CD4-positive, alpha-beta memory T cell (primary cell): Measurements from ENCODE around the gene TMC5. TPM values are rescaled to one million over a fixed set of nuclear protein-coding genes. Genes with fewer than 3 reads are reported as not detected.
A peak's percentile ranks its signal among the peaks of the same experiment; 100 is the strongest.
"Not testable (repeated sequence)": the region's sequence is repeated elsewhere in the genome, so short reads cannot be mapped to it uniquely, and the experiment has no call there.

Experiments used
- CTCF ChIA-PET: fragments of 350-600 bp; sonication (Branson Sonifier 250); formaldehyde crosslinking; loops from one replicate; lab custom pipeline; 2021; ENCODE audit warnings: inconsistent platforms; ENCODE audit not compliant: partially characterized antibody; lab: Charles Lee
- POLR2A ChIA-PET: fragments of 350-600 bp; sonication (Branson Sonifier 250); formaldehyde crosslinking; loops from one replicate; lab custom pipeline; 2021; ENCODE audit not compliant: partially characterized antibody; lab: Charles Lee
- DNase-seq, 5 donors: peaks; one replicate each; pipeline versions ENCODE4 v3.0.0 to v3.0.0-alpha.2; 2020 to 2022; ENCODE audit warnings: mixed read lengths in 1 of 5
- H3K27ac ChIP-seq: one replicate; pipeline ENCODE4 v1.7.0; 2013; ENCODE audit warnings: low read depth, low read length
- H3K27me3 ChIP-seq: 2 replicates; pipeline ENCODE4 v1.7.0; 2013; ENCODE audit warnings: mild to moderate bottlenecking, low read length, moderate library complexity; ENCODE audit not compliant: insufficient read depth
- H3K36me3 ChIP-seq: 2 replicates; pipeline ENCODE4 v1.7.0; 2013; ENCODE audit warnings: mild to moderate bottlenecking, low read length, moderate library complexity; ENCODE audit not compliant: insufficient read depth
- H3K4me1 ChIP-seq: 2 replicates; pipeline ENCODE4 v1.7.0; 2013; ENCODE audit warnings: mild to moderate bottlenecking, low read length, moderate library complexity; ENCODE audit not compliant: insufficient read depth
- H3K4me3 ChIP-seq, 2 donors: one replicate each; pipeline ENCODE4 v1.7.0; 2013; ENCODE audit warnings: low read length in 2 of 2, mild to moderate bottlenecking in 1 of 2
- H3K9me3 ChIP-seq, 2 donors: one replicate each; pipeline ENCODE4 v1.7.0; 2013; ENCODE audit warnings: low read length in 2 of 2, control low read depth in 1 of 2; ENCODE audit not compliant: control insufficient read depth in 1 of 2
- H3K27ac Mint-ChIP-seq, 7 donors: one replicate each; pipeline ENCODE4 v1.8.0; 2020 to 2021; ENCODE audit warnings: mixed read lengths in 7 of 7, mild to moderate bottlenecking in 6 of 7, inconsistent platforms in 3 of 7, moderate library complexity in 3 of 7
- H3K27me3 Mint-ChIP-seq, 2 donors: one replicate each; pipeline ENCODE4 v1.8.0; 2020 to 2021; ENCODE audit warnings: mixed read lengths in 2 of 2
- H3K36me3 Mint-ChIP-seq, 2 donors: one replicate each; pipeline ENCODE4 v1.8.0; 2020 to 2021; ENCODE audit warnings: mixed read lengths in 2 of 2, inconsistent platforms in 1 of 2, mild to moderate bottlenecking in 1 of 2
- H3K4me1 Mint-ChIP-seq, 4 donors: one replicate each; pipeline ENCODE4 v1.8.0; 2020 to 2021; ENCODE audit warnings: mixed read lengths in 4 of 4, mild to moderate bottlenecking in 1 of 4
- H3K4me3 Mint-ChIP-seq, 8 donors: one replicate each; pipeline ENCODE4 v1.8.0; 2020 to 2021; ENCODE audit warnings: mixed read lengths in 8 of 8, mild to moderate bottlenecking in 7 of 8, moderate library complexity in 6 of 8, inconsistent platforms in 3 of 8
- H3K9me3 Mint-ChIP-seq, 8 donors: one replicate each; pipeline ENCODE4 v1.8.0; 2020 to 2021; ENCODE audit warnings: mixed read lengths in 8 of 8, mild to moderate bottlenecking in 5 of 8, inconsistent platforms in 3 of 8, moderate library complexity in 1 of 8
- intact Hi-C: fragments of 100-400 bp; cut with micrococcal nuclease; formaldehyde crosslinking; loops from one replicate; pipeline ENCODE4 v1.15.1; 2023
- polyA plus RNA-seq, 2 donors: library from polyadenylated mRNA; unstranded; fragments of 300-500 nt; fragmentation: Illumina TruSeq; gene quantifications; one replicate each; pipeline ENCODE4 v1.2.3, GENCODE V29; 2021
- total RNA-seq, 2 experiments: library from RNA; stranded (reverse); gene quantifications; one replicate each; pipeline ENCODE4 v1.2.3, GENCODE V29; 2021

TMC5 gene
- total and polyA plus RNA-seq, 4 experiments from 2014 or later: 0.57 TPM; not detected in 3

DNA sequence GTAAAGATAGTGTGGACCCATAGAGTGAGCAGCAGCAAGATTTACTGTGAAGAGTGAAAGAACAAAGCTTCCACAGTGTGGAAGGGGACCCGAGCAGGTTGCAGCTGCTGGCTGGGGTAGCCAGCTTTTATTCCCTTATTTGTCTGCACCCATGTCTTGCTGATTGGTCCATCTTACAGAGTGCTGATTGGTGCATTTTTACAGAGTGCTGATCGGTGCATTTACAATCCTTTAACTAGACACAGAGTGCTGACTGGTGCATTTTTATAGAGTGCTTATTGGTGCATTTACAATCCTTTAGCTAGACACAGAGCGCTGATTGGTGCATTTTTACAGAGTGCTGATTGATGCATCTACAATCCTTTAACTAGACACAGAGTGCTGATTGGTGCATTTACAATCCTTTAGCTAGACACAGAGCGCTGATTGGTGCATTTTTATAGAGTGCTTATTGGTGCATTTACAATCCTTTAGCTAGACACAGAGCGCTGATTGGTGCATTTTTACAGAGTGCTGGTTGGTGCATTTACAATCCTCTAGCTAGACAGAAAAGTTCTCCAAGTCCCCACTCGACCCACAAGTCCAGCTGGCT is 26.4 kb upstream of the TMC5 start:
- H3K4me1 Mint-ChIP-seq, DNase-seq, H3K27ac Mint-ChIP-seq, intact Hi-C loops, H3K9me3 Mint-ChIP-seq, CTCF ChIA-PET, POLR2A ChIA-PET, H3K27me3 Mint-ChIP-seq, H3K27ac ChIP-seq, H3K36me3 ChIP-seq, H3K27me3 ChIP-seq, H3K4me3 ChIP-seq, H3K9me3 ChIP-seq, H3K36me3 Mint-ChIP-seq, H3K4me1 ChIP-seq: not testable (repeated sequence)
- peak overlapping the region in 1 of 8 donors; percentile 43 for H3K4me3 Mint-ChIP-seq

DNA sequence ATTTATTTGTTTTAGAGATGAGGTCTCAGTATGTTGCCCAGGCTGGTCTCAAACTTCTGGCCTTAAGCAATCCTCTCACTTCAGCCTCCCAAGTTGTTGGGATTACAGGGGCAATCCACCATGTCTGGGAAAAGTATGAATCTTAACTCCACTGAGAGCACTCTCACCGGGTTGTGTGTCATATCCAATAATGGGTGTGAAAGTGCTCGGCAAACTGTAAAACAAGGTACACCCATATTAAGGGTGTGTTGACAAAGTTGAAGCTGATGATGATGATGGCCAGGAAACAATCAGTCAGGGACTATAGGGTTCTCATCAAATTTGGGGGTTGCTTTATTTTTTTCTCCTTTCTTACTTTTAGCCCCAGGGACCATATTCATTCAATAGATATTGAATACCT is 25.3 kb upstream of the TMC5 start:
- peaks cover 0 to 8% (median 6%) of the 10 kb centered on the region in 4 donors for H3K4me1 Mint-ChIP-seq
- peaks cover 6 to 14% of the 10 kb centered on the region in 2 donors for H3K27me3 Mint-ChIP-seq

DNA sequence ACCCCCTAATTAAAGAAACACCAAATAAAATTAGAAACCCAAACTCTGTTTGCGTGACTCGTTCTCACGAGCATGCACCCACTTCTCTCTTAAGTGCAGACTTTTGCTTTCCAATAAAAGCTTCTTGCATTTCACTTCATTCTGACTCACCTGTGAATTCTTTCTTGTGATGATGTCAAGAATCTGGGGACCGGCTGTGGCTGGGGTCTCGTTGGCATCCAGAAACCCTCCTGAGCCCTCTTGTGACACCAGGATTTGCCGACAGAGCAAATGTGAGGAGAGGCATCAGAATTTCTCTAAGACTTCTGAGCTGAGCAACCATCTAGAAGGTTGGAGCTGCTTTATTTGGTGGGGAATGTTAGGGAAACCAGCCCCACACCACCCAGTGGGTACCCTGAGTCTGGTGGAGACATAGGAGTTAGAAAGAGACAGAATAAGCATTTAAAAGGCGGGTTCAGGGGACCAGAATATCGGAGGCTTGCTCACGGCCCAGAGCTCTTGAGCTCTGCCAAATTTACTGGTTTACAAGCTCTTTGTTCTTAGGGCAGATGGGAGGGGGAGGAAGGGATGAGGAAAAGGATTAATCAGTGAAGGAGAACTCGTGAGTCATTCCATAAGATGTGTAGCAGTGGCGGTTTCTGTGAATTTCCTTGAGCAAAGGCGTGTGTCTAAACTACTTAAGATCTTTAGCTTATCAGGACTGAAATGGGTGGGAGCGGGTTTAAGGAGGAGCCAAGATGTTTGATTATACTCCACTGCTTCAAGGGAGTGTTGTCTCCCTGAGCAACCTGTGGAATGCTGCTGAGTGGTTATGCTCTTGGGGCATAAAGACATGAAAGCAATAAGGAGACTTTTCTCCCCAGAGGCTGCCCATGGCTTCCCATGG is 24.2 kb upstream of the TMC5 start:
- intact Hi-C loops: no loop called here
- no peaks in the 10 kb centered on the region for H3K9me3 ChIP-seq
- peaks cover 6 to 14% of the 10 kb centered on the region in 2 donors for H3K27me3 Mint-ChIP-seq

More for the DNA sequence above, 25.3 kb upstream of the TMC5 start:
- POLR2A ChIA-PET: no interaction called here
- peaks cover 0 to 6% (median 0%) of the 10 kb centered on the region in 8 donors for H3K9me3 Mint-ChIP-seq
- no peak overlapping the region for H3K27ac Mint-ChIP-seq
- no peaks in the 10 kb centered on the region for H3K9me3 ChIP-seq
- intact Hi-C loops: no loop called here
- H3K36me3 ChIP-seq: no peaks in the 10 kb centered on the region
- no peaks in the 10 kb centered on the region for H3K27me3 ChIP-seq
- H3K27ac ChIP-seq: no peak overlapping the region
- H3K4me1 ChIP-seq: no peaks in the 10 kb centered on the region
- no peaks in the 10 kb centered on the region for H3K36me3 Mint-ChIP-seq
- no peak overlapping the region for H3K4me3 Mint-ChIP-seq
- no peak overlapping the region for H3K4me3 ChIP-seq
- CTCF ChIA-PET: no interaction called here
- DNase-seq: no peak

GRCh38 chr16:19395646-19396267 is 21.9 kb upstream of the TMC5 start:
- H3K27ac ChIP-seq, DNase-seq, intact Hi-C loops, H3K4me3 ChIP-seq, H3K36me3 ChIP-seq, H3K27ac Mint-ChIP-seq, H3K27me3 ChIP-seq, H3K4me3 Mint-ChIP-seq, POLR2A ChIA-PET, H3K4me1 Mint-ChIP-seq, CTCF ChIA-PET, H3K4me1 ChIP-seq, H3K36me3 Mint-ChIP-seq, H3K9me3 ChIP-seq: not testable (repeated sequence)
- H3K9me3 Mint-ChIP-seq: peaks cover 2 to 22% (median 7%) of the 10 kb centered on the region in 8 donors
- peaks cover 5 to 12% of the 10 kb centered on the region in 2 donors for H3K27me3 Mint-ChIP-seq

More for the DNA sequence above, 24.2 kb upstream of the TMC5 start:
- no peak overlapping the region for H3K4me3 ChIP-seq
- peaks cover 0 to 8% (median 6%) of the 10 kb centered on the region in 4 donors for H3K4me1 Mint-ChIP-seq
- ChIA-PET POLR2A (no interaction called here), CTCF (no interaction called here)
- H3K4me3 Mint-ChIP-seq: no peak overlapping the region
- no peaks in the 10 kb centered on the region for H3K27me3 ChIP-seq
- peaks cover 0 to 4% (median under 1%) of the 10 kb centered on the region in 8 donors for H3K9me3 Mint-ChIP-seq
- no peaks in the 10 kb centered on the region for H3K36me3 ChIP-seq
- no peak for DNase-seq
- H3K4me1 ChIP-seq: no peaks in the 10 kb centered on the region
- no peak overlapping the region for H3K27ac ChIP-seq
- H3K36me3 Mint-ChIP-seq: no peaks in the 10 kb centered on the region
- no peak overlapping the region for H3K27ac Mint-ChIP-seq

- no peak for DNase-seq
- H3K4me3 Mint-ChIP-seq: no peak overlapping the region
These were observed 21.1 kb upstream of the TMC5 start for GRCh38 chr16:19396555-19397011.

DNA sequence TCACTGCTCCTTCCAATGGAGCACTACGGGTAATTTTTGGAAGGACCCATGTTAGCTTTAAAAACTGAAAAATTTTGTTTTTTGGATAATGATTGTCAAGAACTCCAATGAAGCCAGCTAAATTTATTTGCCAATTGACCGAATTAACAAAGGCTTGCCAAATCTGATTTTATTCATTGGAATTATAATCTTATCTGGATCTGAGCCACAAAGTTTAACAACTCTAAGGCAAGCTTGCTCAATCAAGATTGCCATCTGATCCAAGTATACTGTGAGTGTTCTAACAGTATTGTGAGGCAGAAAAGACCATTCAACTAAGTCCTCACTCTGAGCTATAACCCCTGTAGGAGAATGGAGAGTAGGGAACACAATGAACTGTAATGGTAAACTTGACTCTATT is 20.3 kb upstream of the TMC5 start:
- H3K4me1 Mint-ChIP-seq, H3K4me3 Mint-ChIP-seq, intact Hi-C loops, POLR2A ChIA-PET, CTCF ChIA-PET, H3K4me3 ChIP-seq, H3K27ac ChIP-seq, H3K36me3 Mint-ChIP-seq, H3K4me1 ChIP-seq, H3K9me3 ChIP-seq, H3K27ac Mint-ChIP-seq, DNase-seq, H3K36me3 ChIP-seq, H3K27me3 ChIP-seq: not testable (repeated sequence)
- Mint-ChIP-seq H3K27me3 (peaks cover 4 to 12% of the 10 kb centered on the region in 2 donors), H3K9me3 (peaks cover 2 to 38% (median 23%) of the 10 kb centered on the region in 8 donors)

More at GRCh38 chr16:19396555-19397011, 21.1 kb upstream of the TMC5 start:
- intact Hi-C loops: no loop called here
- Histone ChIP-seq H3K36me3 (no peaks in the 10 kb centered on the region), H3K27ac (no peak overlapping the region), H3K9me3 (no peaks in the 10 kb centered on the region), H3K4me3 (no peak overlapping the region), H3K4me1 (no peaks in the 10 kb centered on the region), H3K27me3 (no peaks in the 10 kb centered on the region)
- Mint-ChIP-seq H3K27me3 (peaks cover 5 to 12% of the 10 kb centered on the region in 2 donors), H3K27ac (no peak overlapping the region), H3K9me3 (peaks cover 2 to 31% (median 15%) of the 10 kb centered on the region in 8 donors), H3K4me1 (no peaks in the 10 kb centered on the region), H3K36me3 (peaks cover 0 to 6% of the 10 kb centered on the region in 2 donors)
- ChIA-PET CTCF (no interaction called here), POLR2A (no interaction called here)

DNA sequence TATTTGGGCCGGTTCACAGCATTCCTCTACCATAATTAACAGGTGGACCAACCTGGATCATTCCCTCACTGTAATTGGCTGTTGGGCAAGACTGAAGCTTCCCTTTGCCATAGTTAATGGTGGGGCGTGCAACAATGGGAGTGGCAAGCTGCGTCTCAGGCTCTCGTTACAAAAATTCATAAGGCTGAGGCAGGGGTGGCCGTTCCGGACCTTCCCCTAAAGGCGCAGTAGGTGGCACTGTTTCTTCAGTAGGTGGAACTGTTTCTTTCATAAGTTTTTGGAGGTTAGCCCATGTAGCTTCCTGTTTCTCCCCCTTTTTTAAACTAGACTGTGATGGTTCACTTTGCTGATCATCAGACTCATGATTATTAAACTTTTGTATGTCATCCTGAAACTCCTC is 17.0 kb upstream of the TMC5 start:
- H3K9me3 Mint-ChIP-seq: peaks cover 2 to 56% (median 36%) of the 10 kb centered on the region in 8 donors
- H3K9me3 ChIP-seq: peaks cover 0 to 7% of the 10 kb centered on the region in 2 donors
- no peak overlapping the region for H3K27ac ChIP-seq
- H3K4me1 Mint-ChIP-seq: no peaks in the 10 kb centered on the region
- no peaks in the 10 kb centered on the region for H3K36me3 ChIP-seq
- POLR2A ChIA-PET: no interaction called here
- H3K4me3 ChIP-seq: no peak overlapping the region
- no peak for DNase-seq
- H3K4me1 ChIP-seq: no peaks in the 10 kb centered on the region
- peaks cover 6 to 7% of the 10 kb centered on the region in 2 donors for H3K27me3 Mint-ChIP-seq
- H3K27me3 ChIP-seq: no peaks in the 10 kb centered on the region
- H3K27ac Mint-ChIP-seq: no peak overlapping the region
- CTCF ChIA-PET: no interaction called here
- intact Hi-C loops: no loop called here
- H3K36me3 Mint-ChIP-seq: peaks cover 0 to 6% of the 10 kb centered on the region in 2 donors
- H3K4me3 Mint-ChIP-seq: no peak overlapping the region
